Rectal smooth muscle tissue (tissue), 1 donor: ENCODE results near the gene CTNNA3.
"Not testable (repeated sequence)": the region's sequence is repeated elsewhere in the genome, so short reads cannot be mapped to it uniquely, and the experiment has no call there.

Experiments
- H3K27ac ChIP-seq: one replicate; pipeline ENCODE4 v1.7.0; 2013; ENCODE audit warnings: low read depth, low read length, inconsistent platforms
- H3K27me3 ChIP-seq: one replicate; pipeline ENCODE4 v1.7.0; 2013; ENCODE audit warnings: low read length; ENCODE audit not compliant: control insufficient read depth, insufficient read depth
- H3K36me3 ChIP-seq: one replicate; pipeline ENCODE4 v1.7.0; 2013; ENCODE audit warnings: low read length; ENCODE audit not compliant: control insufficient read depth, insufficient read depth
- H3K4me1 ChIP-seq: one replicate; pipeline ENCODE4 v1.7.0; 2013; ENCODE audit warnings: low read length; ENCODE audit not compliant: control insufficient read depth, insufficient read depth
- H3K4me3 ChIP-seq: one replicate; pipeline ENCODE4 v1.7.0; 2013; ENCODE audit warnings: low read length
- H3K9ac ChIP-seq: one replicate; pipeline ENCODE4 v1.7.0; 2013; ENCODE audit warnings: low read length

Gene CTNNA3

DNA sequence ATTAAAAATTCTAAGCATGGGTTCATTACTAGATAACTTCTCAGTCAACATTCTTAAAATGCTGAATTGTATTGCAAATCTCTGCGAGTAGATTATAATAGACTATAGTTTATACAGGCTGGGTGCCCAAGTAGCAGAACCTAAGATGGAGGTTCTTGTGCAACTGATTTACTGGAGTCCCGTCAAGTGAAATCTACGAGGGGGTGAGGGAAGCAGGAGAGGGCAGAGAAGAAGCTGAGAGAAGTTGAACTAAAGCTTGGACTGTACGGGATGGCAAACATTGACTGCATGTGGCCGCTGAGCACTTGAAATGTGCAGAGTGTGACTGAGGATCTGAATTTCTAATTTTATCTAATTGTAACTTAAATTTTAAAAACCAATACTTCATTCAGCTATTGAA is 124.5 kb downstream of the CTNNA3 start:
- Histone ChIP-seq H3K27me3 (no peaks in the 10 kb centered on the region), H3K4me3 (no peak overlapping the region), H3K4me1 (no peaks in the 10 kb centered on the region), H3K9ac (no peak overlapping the region), H3K36me3 (no peaks in the 10 kb centered on the region), H3K27ac (no peak overlapping the region)

DNA sequence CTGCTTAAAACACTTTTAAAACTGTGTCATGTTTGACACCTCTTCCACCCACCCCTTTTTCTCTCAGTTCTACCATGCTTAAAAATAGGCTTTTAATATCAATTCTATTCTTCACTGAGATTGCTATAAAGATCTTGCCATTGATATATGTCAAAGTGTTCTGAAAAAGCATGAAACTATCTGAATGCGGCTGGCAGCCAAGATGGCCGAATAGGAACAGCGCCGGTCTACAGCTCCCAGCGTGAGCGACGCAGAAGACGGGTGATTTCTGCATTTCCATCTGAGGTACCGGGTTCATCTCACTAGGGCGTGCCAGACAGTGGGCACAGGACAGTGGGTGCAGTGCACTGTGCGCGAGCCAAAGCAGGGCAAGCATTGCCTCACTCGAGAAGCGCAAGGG is 137.7 kb downstream of the CTNNA3 start:
- H3K36me3 ChIP-seq, H3K4me3 ChIP-seq, H3K27me3 ChIP-seq, H3K4me1 ChIP-seq, H3K9ac ChIP-seq, H3K27ac ChIP-seq: not testable (repeated sequence)

DNA sequence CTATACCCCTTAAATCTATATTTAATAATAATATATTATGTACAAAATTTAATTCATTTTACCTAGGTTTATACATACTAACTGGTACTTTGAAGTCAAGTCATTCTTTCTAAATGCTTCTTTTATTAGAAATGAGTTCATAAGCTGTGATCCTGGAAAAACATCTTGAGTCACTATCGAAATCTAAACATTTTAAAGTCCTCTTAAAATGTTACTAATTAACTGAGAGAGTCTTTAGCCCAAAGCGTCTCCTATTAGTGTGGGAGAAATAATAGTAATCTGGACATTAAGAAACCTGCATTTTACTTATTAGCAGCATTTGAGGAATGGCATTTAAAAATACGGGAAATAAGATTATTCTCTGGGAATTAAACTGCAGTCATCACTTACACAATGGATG is 142.7 kb downstream of the CTNNA3 start:
- Histone ChIP-seq H3K4me1 (no peaks in the 10 kb centered on the region), H3K9ac (no peak overlapping the region), H3K36me3 (no peaks in the 10 kb centered on the region), H3K4me3 (no peak overlapping the region), H3K27ac (no peak overlapping the region), H3K27me3 (no peaks in the 10 kb centered on the region)

DNA sequence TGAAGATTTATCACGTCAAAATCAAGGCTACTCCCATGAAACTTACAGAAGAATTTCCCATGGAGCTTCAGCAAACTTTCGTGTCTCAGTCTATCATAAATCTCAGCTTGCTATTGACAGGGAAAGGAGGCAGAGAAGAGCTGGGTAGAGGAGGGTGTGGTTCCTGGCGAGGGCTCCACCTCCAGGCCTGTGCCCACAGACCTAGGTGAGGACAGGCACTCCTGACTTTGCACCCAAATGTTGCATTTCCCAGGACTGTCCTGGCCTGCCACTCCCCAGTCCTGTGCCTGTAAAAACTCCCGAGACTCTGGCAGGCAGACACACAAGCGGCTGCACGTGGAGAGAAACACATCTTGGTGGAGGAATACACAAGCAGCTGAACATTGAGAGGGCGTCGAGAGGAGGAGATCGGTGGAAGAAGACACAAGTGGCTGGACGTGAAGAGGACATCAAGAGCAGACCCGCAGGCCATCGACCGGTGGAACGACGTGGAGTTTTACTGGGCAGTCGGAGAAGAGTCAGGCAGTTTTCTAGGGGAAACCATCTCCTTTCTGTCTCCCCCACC is 145.1 kb downstream of the CTNNA3 start:
- H3K27ac ChIP-seq, result no peak overlapping the region
- no peak overlapping the region for H3K9ac ChIP-seq
- H3K4me3 ChIP-seq, result no peak overlapping the region
- no peaks in the 10 kb centered on the region for H3K36me3 ChIP-seq
- no peaks in the 10 kb centered on the region for H3K27me3 ChIP-seq
- H3K4me1 ChIP-seq, result no peaks in the 10 kb centered on the region

DNA sequence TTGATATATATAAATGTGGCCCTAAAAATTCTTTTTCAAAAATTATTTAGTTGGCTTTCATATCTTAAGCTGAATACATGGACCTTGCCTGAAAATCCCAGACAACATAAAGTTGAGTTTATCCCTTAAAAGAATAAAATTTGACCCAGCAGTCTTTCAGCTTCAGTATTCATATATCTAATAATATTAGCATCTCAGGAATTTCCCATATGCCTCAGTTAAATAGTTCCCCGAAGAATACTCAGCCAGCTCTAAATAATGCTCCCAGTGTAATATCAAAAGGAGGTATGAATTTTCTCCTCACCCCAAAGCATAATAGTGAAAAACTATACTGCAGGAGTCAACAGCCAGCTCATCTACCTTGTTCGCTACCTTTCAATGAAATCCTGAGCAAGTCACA is 145.9 kb downstream of the CTNNA3 start:
- Histone ChIP-seq H3K36me3 (no peaks in the 10 kb centered on the region), H3K27me3 (no peaks in the 10 kb centered on the region), H3K9ac (no peak overlapping the region), H3K4me1 (no peaks in the 10 kb centered on the region), H3K4me3 (no peak overlapping the region), H3K27ac (no peak overlapping the region)

DNA sequence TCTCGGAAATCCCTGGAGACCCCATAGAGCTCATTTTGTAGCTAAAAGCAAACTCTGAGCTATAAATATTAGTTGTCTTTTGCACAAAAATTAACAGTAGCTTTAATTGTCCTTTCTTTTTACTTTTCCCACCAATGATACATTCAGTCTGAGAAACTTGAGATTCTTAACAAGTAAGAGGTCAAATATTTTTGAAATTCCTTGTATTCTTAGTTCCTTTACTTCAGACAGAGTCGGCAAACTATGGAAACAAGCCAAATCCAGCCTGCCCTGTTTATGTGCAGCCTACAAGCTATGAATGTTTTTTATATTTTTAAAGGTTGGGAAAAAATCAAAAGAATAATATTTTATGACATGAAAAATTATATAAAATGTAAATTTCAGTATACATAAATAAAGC is 146.6 kb downstream of the CTNNA3 start:
- H3K27ac ChIP-seq, result no peak overlapping the region
- H3K4me3 ChIP-seq, result no peak overlapping the region
- H3K9ac ChIP-seq, result no peak overlapping the region
- no peaks in the 10 kb centered on the region for H3K36me3 ChIP-seq
- no peaks in the 10 kb centered on the region for H3K27me3 ChIP-seq
- H3K4me1 ChIP-seq, result no peaks in the 10 kb centered on the region

DNA sequence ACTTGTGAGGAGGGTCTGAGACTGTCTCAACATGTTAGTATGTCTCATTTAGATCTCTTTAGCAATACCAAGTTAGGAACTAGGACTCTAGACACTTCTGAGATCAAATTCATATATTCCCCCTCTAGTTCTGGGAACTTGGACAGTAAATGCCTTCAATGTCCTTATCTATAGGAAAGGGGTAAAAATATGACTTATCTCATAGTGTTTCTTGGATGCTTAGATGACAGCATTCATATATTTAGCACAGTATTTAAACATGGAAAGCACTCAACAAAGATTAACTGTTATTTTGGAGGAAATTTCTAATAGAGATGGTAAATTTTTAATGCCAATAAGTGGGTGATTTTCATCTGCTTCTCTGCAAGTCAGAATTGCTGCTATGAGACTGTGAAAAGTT is 154.6 kb downstream of the CTNNA3 start:
- Histone ChIP-seq H3K27ac (no peak overlapping the region), H3K27me3 (no peaks in the 10 kb centered on the region), H3K9ac (no peak overlapping the region), H3K4me3 (no peak overlapping the region), H3K36me3 (no peaks in the 10 kb centered on the region), H3K4me1 (no peaks in the 10 kb centered on the region)

DNA sequence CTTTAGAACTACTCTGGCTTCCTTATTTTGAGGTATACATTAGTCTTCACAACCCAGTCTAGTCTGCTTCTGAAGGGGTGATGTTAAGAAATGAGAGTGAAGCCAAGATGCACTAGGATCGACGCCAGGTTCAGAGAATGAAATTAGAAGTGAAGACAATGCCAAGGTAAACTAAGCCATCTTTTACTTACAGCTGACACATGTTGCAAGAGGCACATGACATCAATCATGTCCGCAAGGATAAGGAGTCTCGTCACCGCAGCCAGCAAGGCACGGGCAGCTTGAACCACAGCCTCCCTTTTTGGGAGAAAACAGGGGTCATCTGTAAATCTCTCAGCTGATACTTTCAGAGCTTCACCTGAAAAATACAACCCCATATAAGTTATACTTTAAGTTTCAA is 156.7 kb downstream of the CTNNA3 start:
- H3K36me3 ChIP-seq, result no peaks in the 10 kb centered on the region
- no peak overlapping the region for H3K9ac ChIP-seq
- no peaks in the 10 kb centered on the region for H3K4me1 ChIP-seq

DNA sequence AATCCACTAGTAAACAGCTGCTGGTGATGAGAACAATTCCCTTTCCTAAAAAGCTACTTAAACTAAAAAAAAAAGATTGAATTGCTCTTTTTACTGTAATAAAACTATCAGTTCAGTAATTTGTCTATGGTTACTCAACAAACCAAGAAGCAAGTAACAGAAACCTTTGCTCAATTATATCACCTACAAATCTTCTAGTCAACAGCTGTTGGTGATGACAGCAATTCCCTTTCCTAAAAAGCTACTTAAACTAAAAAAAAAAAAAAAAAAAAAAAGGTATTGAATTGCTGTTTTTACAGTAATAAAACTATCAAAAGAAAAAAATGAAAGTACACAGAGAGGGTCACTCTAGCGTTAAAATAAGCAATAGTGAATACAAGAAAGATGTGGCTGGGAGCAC is 158.1 kb downstream of the CTNNA3 start:
- no peaks in the 10 kb centered on the region for H3K27me3 ChIP-seq
- H3K4me1 ChIP-seq, result no peaks in the 10 kb centered on the region
- H3K9ac ChIP-seq, result no peak overlapping the region
- H3K4me3 ChIP-seq, result no peak overlapping the region
- H3K36me3 ChIP-seq, result no peaks in the 10 kb centered on the region
- H3K27ac ChIP-seq, result no peak overlapping the region

More for the DNA sequence above, 156.7 kb downstream of the CTNNA3 start:
- no peaks in the 10 kb centered on the region for H3K27me3 ChIP-seq
- no peak overlapping the region for H3K4me3 ChIP-seq
- H3K27ac ChIP-seq, result no peak overlapping the region

DNA sequence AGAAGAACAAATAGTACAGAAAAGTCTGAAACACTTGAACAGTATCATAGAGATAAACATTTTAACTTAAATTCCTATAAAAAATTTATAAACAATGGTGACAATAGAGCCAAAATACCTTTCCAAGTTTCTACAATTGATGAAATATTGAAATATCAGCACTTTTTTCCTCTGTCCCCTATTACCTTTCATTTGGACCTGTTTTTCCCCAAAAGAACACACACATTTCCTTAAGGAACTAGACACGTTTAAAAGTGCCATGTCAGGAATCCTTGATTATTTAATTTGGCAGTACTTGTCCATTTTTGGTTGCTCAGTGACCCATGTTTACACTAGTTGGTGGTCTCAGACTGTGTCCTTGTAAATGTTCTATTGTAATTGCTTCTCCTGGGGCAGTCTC is 162.6 kb downstream of the CTNNA3 start:
- H3K27ac ChIP-seq, result no peak overlapping the region
- H3K9ac ChIP-seq, result no peak overlapping the region
- H3K4me3 ChIP-seq, result no peak overlapping the region
- H3K4me1 ChIP-seq, result no peaks in the 10 kb centered on the region
- H3K36me3 ChIP-seq, result no peaks in the 10 kb centered on the region
- H3K27me3 ChIP-seq, result no peaks in the 10 kb centered on the region

DNA sequence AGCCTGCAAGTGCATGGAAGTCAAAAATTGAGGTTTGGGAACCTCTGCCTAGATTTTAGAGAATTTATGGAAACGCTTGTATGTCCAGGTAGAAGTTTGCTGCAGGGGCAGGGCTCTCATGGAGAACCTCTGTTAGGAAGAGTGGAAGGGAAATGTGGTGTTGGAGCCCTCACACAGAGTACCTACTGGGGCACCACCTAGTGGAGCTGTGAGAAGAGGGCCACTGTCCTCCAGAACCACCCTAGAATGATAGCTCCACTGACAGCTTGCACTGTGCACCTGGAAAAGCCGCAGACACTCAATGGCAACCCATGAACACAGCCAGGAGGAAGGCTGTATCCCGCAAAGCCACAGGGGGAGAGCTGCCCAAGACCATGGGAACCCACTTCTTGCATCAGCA is 165.0 kb downstream of the CTNNA3 start:
- not testable (repeated sequence) for H3K4me1 ChIP-seq, H3K9ac ChIP-seq

DNA sequence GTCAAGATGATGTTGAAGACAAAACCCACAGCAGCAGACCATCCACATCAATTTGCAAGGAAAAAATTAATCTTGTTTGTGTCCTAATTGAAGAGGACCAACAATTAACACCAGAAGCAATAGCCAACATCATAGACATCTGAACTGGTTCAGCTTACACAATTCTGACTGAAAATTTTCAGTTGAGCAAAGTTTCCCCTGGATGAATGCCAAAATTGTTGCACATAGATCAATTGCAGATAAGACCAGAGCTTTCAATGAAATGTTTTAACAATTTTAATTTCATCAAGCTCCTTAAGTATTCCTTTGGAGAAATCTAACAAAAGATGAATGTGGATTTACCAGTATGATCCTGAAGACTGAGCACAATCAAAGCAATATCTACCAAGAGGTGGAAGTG is 168.6 kb downstream of the CTNNA3 start:
- Histone ChIP-seq H3K4me1 (no peaks in the 10 kb centered on the region), H3K27ac (no peak overlapping the region), H3K27me3 (no peaks in the 10 kb centered on the region), H3K4me3 (no peak overlapping the region), H3K36me3 (no peaks in the 10 kb centered on the region), H3K9ac (no peak overlapping the region)

More for the DNA sequence above, 165.0 kb downstream of the CTNNA3 start:
- not testable (repeated sequence) for H3K4me3 ChIP-seq, H3K27ac ChIP-seq, H3K36me3 ChIP-seq, H3K27me3 ChIP-seq

DNA sequence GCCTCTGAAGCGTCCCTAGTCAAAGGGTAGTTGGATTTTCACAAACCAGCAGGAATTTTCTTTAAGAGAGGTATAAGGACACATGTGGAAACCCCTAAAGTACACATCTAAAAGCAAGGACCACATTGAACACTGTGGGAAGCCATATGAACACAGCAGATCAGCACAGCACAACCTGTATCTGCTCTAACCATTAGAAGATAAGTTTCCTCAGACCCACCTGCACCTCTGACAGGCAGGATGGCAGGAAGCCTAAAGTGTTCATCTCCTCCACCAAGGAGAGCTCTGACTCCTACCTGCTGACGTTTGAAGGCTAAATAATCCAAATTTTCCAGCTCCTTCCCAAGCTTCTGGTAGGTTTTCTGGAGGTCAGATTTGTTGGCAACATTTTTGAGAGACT is 174.4 kb downstream of the CTNNA3 start:
- no peak overlapping the region for H3K27ac ChIP-seq
- H3K9ac ChIP-seq, result no peak overlapping the region
- peaks cover 2% of the 10 kb centered on the region for H3K4me1 ChIP-seq
- no peaks in the 10 kb centered on the region for H3K36me3 ChIP-seq
- H3K4me3 ChIP-seq, result no peak overlapping the region
- H3K27me3 ChIP-seq, result no peaks in the 10 kb centered on the region
